GM23248 (cell line): ENCODE results near the gene RTP2. TPM values are rescaled to one million over a fixed set of nuclear protein-coding genes. Genes with fewer than 3 reads are reported as not detected.

Experiments used
- DNase-seq: peaks from one replicate; pipeline ENCODE4 v3.0.0-alpha.2; 2015
- H2AFZ ChIP-seq: fragments of 200-600 bp; sonication (generic); 2 replicates; pipeline ENCODE4 v1.6.1; 2016; ENCODE audit warnings: antibody characterized with exemption
- H3F3A ChIP-seq: fragments of 200-600 bp; sonication (generic); 2 replicates; pipeline ENCODE4 v1.6.1; 2016; ENCODE audit warnings: mild to moderate bottlenecking, antibody characterized with exemption, mixed run types; ENCODE audit not compliant: insufficient read depth
- H3K27ac ChIP-seq: fragments of 200-600 bp; sonication (generic); 2 replicates; pipeline ENCODE4 v1.5.1; 2016; ENCODE audit warnings: mild to moderate bottlenecking
- H3K27me3 ChIP-seq: fragments of 200-600 bp; sonication (generic); replicated peaks from 2 replicates; pipeline ENCODE4 v1.6.1; 2016; ENCODE audit warnings: mild to moderate bottlenecking; ENCODE audit not compliant: insufficient read depth
- H3K36me3 ChIP-seq: fragments of 200-600 bp; sonication (generic); 2 replicates; pipeline ENCODE4 v1.6.1; 2016; ENCODE audit warnings: low read depth, mild to moderate bottlenecking
- H3K4me1 ChIP-seq: fragments of 200-600 bp; sonication (generic); 2 replicates; pipeline ENCODE4 v1.6.1; 2016; ENCODE audit warnings: mild to moderate bottlenecking; ENCODE audit not compliant: insufficient read depth
- H3K4me2 ChIP-seq: fragments of 200-600 bp; sonication (generic); one replicate; pipeline ENCODE4 v1.6.1; 2016; ENCODE audit warnings: mild to moderate bottlenecking; ENCODE audit not compliant: unreplicated experiment
- H3K4me3 ChIP-seq: fragments of 200-600 bp; sonication (generic); 2 replicates; pipeline ENCODE4 v1.5.1; 2016; ENCODE audit warnings: mild to moderate bottlenecking
- H3K79me2 ChIP-seq: fragments of 200-600 bp; sonication (generic); 2 replicates; pipeline ENCODE4 v1.6.1; 2016; ENCODE audit warnings: mild to moderate bottlenecking; ENCODE audit not compliant: insufficient read depth
- H3K9ac ChIP-seq: fragments of 200-600 bp; sonication (generic); 2 replicates; pipeline ENCODE4 v1.6.1; 2016; ENCODE audit warnings: mild to moderate bottlenecking
- H3K9me2 ChIP-seq: fragments of 200-600 bp; sonication (generic); 2 replicates; pipeline ENCODE4 v1.6.1; 2016; ENCODE audit warnings: mixed run types, mild to moderate bottlenecking, moderate library complexity; ENCODE audit not compliant: insufficient read depth
- H3K9me3 ChIP-seq: fragments of 200-600 bp; sonication (generic); one replicate; pipeline ENCODE4 v1.6.1; 2017; ENCODE audit warnings: low read depth
- H4K20me1 ChIP-seq: fragments of 200-600 bp; sonication (generic); 2 replicates; pipeline ENCODE4 v1.6.0; 2016; ENCODE audit not compliant: insufficient read depth
- EZH2 ChIP-seq: fragments of 200-600 bp; sonication (generic); IDR thresholded peaks from 2 replicates; pipeline ENCODE4 v1.6.1; 2018; ENCODE audit warnings: antibody characterized with exemption, mild to moderate bottlenecking; ENCODE audit not compliant: insufficient read depth, poor library complexity, severe bottlenecking
- EZH2phosphoT487 ChIP-seq: fragments of 200-600 bp; sonication (generic); IDR thresholded peaks from 2 replicates; pipeline ENCODE4 v1.6.1; 2018; ENCODE audit warnings: antibody characterized with exemption, moderate library complexity, mild to moderate bottlenecking, low read depth; ENCODE audit not compliant: insufficient read depth
- WGBS, 2 experiments: methylation state at CpG; one replicate each; pipeline ENCODE4 v1.1.6; 2015 to 2017; ENCODE audit warnings: low lambda C conversion rate in 2 of 2, low coverage in 1 of 2; ENCODE audit errors: missing lambda C conversion rate in 2 of 2; 5-methylcytosine and 5-hydroxymethylcytosine counted together
- in situ Hi-C: fragments of 300-500 bp; cut with MboI; formaldehyde crosslinking; loops from 2 replicates; pipeline ENCODE4 v1.15.0; 2020
- polyA plus RNA-seq: library from polyadenylated mRNA; unstranded; fragments of >200 nt; fragmentation: Nextera tagmentation; extraction: Ambion mirVana; gene quantifications from 2 replicates; pipeline ENCODE4 v1.2.1, GENCODE V29; 2016
- total RNA-seq: library from RNA; depleted of rRNA; stranded (reverse); fragments of >200 nt; shearing (Covaris generic); gene quantifications from 2 replicates; pipeline ENCODE4 v1.2.3, GENCODE V29; 2014

Gene RTP2
- total and polyA plus RNA-seq, 2 experiments from 2014 or later, result not detected

DNA sequence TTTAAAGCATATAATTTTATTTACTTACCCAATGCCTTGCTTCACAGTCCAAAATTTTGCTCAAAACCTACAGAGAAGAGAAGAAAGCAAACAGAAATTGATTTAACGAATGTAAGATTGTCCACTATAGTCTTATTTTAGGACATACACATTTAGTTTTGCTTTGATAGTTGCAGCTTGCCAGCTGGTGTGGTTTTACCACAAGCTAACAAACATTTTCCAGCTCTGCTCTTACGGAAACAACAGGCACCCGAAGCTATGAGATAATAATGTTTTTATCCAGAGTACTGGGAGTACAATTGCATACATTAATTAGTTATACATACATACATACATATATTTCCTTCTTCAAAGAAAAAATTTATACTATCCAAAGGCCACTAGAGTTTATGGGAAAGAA, 32.5 kb upstream of the RTP2 start:
- Histone ChIP-seq H3K27ac (no peak overlapping the region), H3K36me3 (peaks cover 39% of the 10 kb centered on the region), H3K9me2 (no peaks in the 10 kb centered on the region), H3K4me2 (no peak overlapping the region), H3K4me3 (no peak overlapping the region), H3K4me1 (peaks cover 35% of the 10 kb centered on the region), H3K9ac (no peak overlapping the region), H3K79me2 (peaks cover 78% of the 10 kb centered on the region), H3K27me3 (no peaks in the 10 kb centered on the region), H4K20me1 (peaks cover 6% of the 10 kb centered on the region), H3F3A (peaks cover 9% of the 10 kb centered on the region), H2AFZ (no peak overlapping the region), H3K9me3 (no peaks in the 10 kb centered on the region)
- no peak for DNase-seq
- in situ Hi-C loops, result loop anchor here (10.0 to 25.0 kb wide), 3 partner anchors 752 to 1400 kb away; no protein-coding TSS in a partner anchor
- WGBS, 2 experiments, result 87 to 93% methylated on average over 3 of the region's 3 CpGs
- no peak for TF ChIP-seq EZH2
- no peak for TF ChIP-seq EZH2phosphoT487

DNA sequence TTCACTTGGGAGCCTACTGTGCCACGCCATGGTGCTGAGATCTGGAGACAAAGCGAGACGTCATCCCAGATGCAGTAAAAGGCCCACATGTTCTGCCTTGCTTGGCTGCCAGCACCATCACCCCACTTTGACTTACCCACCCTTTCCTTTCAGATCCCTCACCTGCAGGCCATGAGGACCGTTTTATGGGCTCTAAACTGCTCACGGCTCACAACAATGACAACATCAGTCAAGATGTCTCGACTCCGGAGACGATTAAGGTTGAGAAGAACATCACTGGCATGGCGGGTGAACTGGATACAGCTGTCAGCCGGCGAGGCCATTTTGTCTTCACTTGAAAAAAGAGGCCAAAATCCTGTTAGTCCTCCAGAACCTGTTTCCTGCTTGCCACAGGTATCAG, 31.0 kb upstream of the RTP2 start:
- H3K4me2 ChIP-seq, result no peak overlapping the region
- no peaks in the 10 kb centered on the region for H3K9me2 ChIP-seq
- in situ Hi-C loops, result loop anchor here (10.0 to 25.0 kb wide), 3 partner anchors 754 to 1401 kb away; no protein-coding TSS in a partner anchor
- H2AFZ ChIP-seq, result no peak overlapping the region
- TF ChIP-seq EZH2, result no peak
- no peak for TF ChIP-seq EZH2phosphoT487
- H4K20me1 ChIP-seq, result peaks cover 6% of the 10 kb centered on the region
- peaks cover 71% of the 10 kb centered on the region for H3K79me2 ChIP-seq
- H3K4me3 ChIP-seq, result no peak overlapping the region
- DNase-seq, result no peak
- H3K4me1 ChIP-seq, result peaks cover 27% of the 10 kb centered on the region
- no peaks in the 10 kb centered on the region for H3K27me3 ChIP-seq
- no peaks in the 10 kb centered on the region for H3K9me3 ChIP-seq
- H3K9ac ChIP-seq, result no peak overlapping the region
- peaks cover 5% of the 10 kb centered on the region for H3F3A ChIP-seq
- 92% methylated on average over 11 of the region's 11 CpGs for WGBS, 2 experiments
- no peak overlapping the region for H3K27ac ChIP-seq
- peaks cover 53% of the 10 kb centered on the region for H3K36me3 ChIP-seq

DNA sequence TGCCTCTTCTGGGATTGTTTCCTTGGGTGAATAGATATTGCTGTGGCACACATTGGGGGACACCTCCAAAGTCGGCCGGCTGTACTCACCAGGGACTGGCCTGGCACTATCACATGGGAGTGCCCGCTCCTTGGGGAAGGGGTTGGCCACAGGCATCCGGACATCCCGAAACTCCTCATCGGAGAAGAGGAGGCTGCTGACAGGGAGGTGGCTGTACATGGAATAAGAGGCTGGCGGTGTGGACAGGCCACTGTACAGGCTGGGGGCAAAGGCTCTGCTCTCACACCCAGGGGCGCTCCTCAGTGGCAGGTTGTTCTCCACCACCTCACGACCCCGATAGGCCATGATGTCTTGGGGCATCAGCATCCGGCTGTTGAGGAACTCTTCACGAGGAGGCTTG, 27.2 kb upstream of the RTP2 start:
- Histone ChIP-seq H3K9me3 (no peaks in the 10 kb centered on the region), H3K9me2 (no peaks in the 10 kb centered on the region), H4K20me1 (peaks cover 3% of the 10 kb centered on the region; the same call in 1 of the 2 replicates), H3F3A (peaks cover 5% of the 10 kb centered on the region; the same call in 1 of the 2 replicates), H3K79me2 (peaks cover 33% of the 10 kb centered on the region), H2AFZ (no peak overlapping the region), H3K27me3 (no peaks in the 10 kb centered on the region), H3K9ac (no peak overlapping the region), H3K36me3 (peaks cover 89% of the 10 kb centered on the region), H3K27ac (no peak overlapping the region), H3K4me3 (no peak overlapping the region), H3K4me2 (no peak overlapping the region), H3K4me1 (no peaks in the 10 kb centered on the region)
- in situ Hi-C loops, result loop anchor here (25.0 kb wide), 2 partner anchors 758 to 958 kb away; no protein-coding TSS in a partner anchor
- WGBS, 2 experiments, result 92 to 93% methylated on average over 12 of the region's 12 CpGs
- TF ChIP-seq EZH2phosphoT487 (no peak), EZH2 (no peak)
- DNase-seq, result no peak

DNA sequence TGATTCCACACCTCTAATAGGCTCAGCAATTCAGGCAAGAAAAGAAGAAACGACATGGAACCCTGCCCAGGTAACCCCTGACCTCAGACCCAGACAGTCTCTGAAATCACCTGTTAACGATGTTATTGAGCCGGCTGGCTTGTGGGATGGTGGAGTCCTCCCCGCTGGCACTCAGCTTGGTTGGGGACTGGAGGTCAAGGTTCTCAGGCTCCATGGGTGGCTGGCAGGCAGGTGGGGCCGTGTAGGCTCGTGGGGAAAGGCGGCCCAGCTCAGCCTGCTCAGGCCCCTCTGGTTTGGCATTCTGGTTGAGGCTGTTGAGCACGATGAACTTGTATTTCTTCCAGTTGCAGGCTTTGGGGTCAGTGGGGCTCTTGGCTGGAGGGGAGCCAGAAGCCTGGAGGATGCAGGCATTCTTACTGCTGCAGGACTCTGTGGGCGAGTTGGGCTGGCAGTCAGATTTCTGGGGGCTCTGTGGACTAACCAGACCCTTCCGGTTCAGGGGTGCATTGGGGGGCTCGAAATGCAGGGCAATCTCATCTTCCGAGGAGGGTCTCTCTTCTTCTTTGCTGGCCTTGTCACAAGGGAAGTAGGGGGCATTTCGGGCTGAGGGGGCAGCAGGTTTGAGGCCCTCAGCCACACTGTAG, 26.7 kb upstream of the RTP2 start:
- Histone ChIP-seq H3K36me3 (peaks cover 95% of the 10 kb centered on the region), H3K27me3 (no peaks in the 10 kb centered on the region), H3K9me2 (no peaks in the 10 kb centered on the region), H4K20me1 (0 out of 2 replicates have a peak, but pooled peaks cover 3% of the 10 kb centered on the region), H3K4me2 (no peak overlapping the region), H2AFZ (no peak overlapping the region), H3F3A (peaks cover 5% of the 10 kb centered on the region; the same call in 1 of the 2 replicates), H3K4me3 (no peak overlapping the region), H3K79me2 (peaks cover 28% of the 10 kb centered on the region), H3K27ac (no peak overlapping the region), H3K9me3 (no peaks in the 10 kb centered on the region), H3K9ac (no peak overlapping the region), H3K4me1 (no peaks in the 10 kb centered on the region)
- no peak for TF ChIP-seq EZH2
- TF ChIP-seq EZH2phosphoT487, result no peak
- 87 to 92% methylated on average over 13 of the region's 13 CpGs for WGBS, 2 experiments
- in situ Hi-C loops, result loop anchor here (25.0 kb wide), 2 partner anchors 758 to 958 kb away; no protein-coding TSS in a partner anchor
- no peak for DNase-seq
